DOHH2 (cell line): ENCODE data around the gene ANGPTL3.

Experiments used
- EZH2phosphoT487 ChIP-seq: fragments of 200-600 bp; sonication (generic); IDR thresholded peaks from 2 replicates; pipeline ENCODE4 v1.6.1; 2017; ENCODE audit warnings: borderline replicate concordance, mild to moderate bottlenecking, antibody characterized with exemption, low read length, moderate library complexity, mixed read lengths
- TF ChIP-seq, protein P1 (sequence below): fragments of 200-600 bp; sonication (generic); IDR thresholded peaks from one replicate; pipeline ENCODE4 v1.5.1; 2014; ENCODE audit warnings: antibody characterized with exemption, mild to moderate bottlenecking, low read depth, low read length; ENCODE audit not compliant: poor library complexity, severe bottlenecking

GRCh38 chr1:62597281-62597680 is at the start of gene ANGPTL3:
- TF ChIP-seq, protein P1, sequence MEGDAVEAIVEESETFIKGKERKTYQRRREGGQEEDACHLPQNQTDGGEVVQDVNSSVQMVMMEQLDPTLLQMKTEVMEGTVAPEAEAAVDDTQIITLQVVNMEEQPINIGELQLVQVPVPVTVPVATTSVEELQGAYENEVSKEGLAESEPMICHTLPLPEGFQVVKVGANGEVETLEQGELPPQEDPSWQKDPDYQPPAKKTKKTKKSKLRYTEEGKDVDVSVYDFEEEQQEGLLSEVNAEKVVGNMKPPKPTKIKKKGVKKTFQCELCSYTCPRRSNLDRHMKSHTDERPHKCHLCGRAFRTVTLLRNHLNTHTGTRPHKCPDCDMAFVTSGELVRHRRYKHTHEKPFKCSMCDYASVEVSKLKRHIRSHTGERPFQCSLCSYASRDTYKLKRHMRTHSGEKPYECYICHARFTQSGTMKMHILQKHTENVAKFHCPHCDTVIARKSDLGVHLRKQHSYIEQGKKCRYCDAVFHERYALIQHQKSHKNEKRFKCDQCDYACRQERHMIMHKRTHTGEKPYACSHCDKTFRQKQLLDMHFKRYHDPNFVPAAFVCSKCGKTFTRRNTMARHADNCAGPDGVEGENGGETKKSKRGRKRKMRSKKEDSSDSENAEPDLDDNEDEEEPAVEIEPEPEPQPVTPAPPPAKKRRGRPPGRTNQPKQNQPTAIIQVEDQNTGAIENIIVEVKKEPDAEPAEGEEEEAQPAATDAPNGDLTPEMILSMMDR, result no peak
- TF ChIP-seq EZH2phosphoT487, result no peak
